DMS79 (cell line): ENCODE results near the gene OR4Q3.
"Not testable (repeated sequence)": the region's sequence is repeated elsewhere in the genome, so short reads cannot be mapped to it uniquely, and the experiment has no call there.

Experiments
- DNase-seq: peaks from one replicate; lab custom pipeline; 2025; lab: John Stamatoyannopoulos, UW

OR4Q3 gene

DNA sequence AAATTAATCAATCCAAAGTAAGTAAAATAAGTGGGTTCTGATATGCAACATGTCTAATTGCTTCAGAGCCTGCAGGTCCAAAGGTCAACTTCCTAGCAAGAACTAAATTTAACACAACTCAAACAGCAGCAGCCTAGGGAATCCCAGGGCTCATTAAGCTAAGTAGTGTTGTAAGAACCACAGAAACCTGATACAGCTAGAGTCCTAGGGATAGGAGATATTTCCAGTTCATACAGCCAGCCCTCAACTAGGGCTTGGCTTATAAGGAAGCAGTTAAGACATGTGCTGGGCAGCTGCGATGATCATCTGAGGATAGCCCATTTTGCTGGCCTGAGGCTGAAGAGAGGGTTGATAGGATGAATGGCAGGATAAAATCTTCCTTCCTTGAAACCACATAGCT is at the start of gene OR4Q3:
TSS of gene OR4Q3 (plus strand) at position 316 of the 400 bp plus-strand sequence.
- no peak for DNase-seq

DNA sequence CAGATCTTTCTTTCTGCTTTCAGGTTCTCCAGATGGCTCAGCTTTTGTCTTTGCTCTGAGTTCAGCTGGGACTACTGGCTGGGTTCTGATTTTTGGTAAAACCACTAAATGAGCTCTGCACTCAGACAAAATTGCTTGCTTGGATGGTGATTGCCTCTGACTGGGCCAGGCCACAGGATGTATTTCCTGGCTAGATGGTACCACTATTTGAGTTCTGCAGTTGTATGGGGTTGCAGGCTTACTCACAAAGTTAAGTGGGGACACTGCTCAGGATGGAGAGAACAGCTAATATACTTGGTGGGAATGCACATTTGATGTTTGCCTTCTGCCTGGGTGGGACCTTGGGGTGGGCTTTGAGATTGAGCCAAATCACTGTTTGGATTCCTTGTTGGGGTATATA is 14.0 kb upstream of the OR4Q3 start:
- DNase-seq, result no peak

DNA sequence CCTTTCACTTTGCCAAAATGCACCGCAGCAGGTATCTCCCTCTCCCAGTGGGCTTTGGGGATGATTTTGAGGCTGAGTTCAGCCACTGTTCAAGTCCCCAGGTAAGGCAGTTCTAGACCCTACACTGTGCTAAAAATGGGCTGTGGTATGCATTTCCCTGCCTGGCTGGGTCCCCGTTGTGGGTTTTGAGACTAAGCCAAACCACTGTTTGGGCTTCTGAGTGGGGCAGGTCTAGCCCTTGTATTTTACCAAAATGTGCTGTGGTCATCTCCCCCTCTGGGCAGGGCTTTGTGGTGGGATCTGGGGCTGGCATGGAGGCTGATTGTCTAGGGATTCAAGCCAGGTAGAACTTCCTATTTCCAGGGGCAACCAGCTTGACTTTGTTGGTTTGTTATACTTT is 13.6 kb upstream of the OR4Q3 start:
- no peak for DNase-seq

DNA sequence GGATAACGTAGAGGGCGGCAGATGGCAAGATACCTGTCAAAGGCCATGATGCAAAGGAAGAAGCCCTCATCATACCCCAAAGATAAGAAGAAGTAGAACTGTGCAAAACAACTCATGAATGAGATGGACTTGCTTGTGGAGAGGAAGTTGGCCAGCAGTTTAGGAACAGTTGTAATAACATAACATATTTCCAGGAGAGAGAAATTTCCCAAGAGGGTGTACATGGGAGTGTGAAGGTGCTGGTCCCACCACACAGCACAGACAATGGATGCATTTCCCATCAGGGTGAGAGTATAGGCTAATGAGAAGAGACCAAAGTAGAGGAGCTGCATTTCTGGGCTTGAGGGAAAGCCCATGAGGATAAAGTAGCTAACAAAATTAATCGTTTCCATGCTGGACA is 9.5 kb upstream of the OR4Q3 start:
- DNase-seq, result not testable (repeated sequence)

DNA sequence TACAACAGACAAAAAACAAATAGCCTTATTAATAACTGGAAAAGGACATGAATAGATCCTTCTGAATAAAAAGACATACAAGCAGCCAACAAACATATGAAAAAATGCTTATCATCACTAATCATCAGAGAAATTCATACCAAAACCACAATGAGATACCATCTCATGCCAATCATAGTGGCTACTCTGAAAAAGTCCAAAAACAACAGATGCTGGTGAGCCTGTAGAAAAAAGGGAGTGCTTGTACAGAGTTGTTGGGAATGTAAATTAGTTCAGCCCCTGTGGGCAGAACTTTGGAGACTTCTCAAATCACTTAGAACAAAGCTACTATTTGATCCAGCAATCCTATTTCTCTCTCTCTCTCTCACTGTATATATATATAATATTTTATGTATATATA is 8.9 kb downstream of the OR4Q3 start:
- DNase-seq, result not testable (repeated sequence)

DNA sequence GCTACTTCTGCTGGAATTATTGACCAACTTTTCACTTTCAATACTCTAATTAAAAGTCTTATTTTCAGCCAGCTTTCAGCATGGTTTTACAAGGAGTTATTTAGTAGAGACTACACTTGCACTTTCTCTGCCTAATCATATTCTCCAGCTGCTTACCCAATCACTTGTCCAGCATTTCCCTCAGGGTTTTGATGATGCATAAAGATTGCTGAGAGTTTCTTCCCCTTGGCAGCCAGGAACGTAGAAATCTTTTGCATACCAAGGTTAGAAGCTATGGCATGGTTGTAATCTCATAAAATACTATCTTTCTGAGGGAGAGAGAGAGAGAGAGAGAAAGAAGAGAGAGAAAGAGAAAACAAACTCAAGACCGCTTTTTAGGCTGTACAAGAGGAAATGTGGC is 10.8 kb downstream of the OR4Q3 start:
- no peak for DNase-seq

DNA sequence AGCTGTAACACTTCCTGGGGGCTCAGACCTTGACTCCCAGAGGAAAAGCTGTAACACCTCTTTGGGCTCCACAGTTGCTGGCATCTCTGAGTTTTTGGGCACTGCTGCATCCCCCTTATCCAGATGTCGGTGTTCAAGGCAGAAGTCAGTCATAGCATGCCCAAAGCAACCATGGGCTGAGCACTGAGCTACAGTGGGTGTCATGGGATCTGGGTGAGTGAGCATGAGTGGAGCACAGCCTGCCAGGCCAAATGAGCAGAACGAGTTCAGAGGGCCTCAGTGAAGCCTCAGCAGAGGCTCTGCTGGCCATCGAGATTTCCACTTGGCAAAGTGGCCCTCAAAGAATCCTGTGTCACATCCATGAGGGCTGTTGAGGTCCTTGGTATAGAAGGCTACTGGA is 28.1 kb downstream of the OR4Q3 start:
- DNase-seq, result not testable (repeated sequence)

DNA sequence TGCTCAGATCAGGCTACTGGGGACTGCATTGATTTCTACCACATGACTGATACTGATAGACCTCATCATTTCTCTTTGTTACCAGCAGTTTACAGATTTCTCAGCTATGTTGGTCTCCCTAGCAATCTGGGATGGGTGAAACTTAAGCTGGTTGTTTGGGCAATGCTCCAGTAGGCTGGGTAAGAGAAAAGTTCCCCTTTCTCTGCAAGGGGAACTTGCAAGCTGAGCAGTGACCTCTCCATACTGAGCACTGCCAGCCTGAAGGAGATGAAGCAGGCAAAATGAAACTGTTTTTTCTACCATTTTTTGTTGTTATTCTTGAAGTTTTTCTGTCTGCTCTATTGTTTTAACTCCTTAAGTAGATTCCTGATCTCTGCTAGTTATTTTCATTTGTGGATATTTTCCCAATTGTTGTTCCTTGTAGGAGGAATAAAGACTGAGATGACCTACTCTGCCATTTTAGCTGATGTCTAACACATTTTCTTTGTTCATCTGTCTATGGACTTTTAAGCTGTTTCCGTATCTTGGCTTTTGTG is 28.6 kb downstream of the OR4Q3 start:
- no peak for DNase-seq

DNA sequence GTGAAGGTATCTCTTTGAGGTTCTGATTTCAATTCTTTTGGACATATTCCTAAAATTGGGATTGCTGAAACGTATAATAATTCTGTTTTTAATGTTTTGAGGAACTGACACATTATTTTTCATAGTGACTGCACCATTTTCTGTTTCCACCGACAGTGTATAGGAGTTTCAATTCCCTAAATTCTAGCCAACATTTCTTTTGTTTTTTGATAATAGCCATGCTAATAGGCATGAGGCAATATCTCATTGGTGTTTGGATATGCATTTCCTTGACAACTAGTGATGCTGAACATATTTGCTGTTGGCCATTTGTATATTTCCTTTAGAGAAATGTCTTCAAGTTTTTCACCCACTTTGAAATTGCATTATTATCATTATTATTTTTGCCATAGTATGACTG is 29.1 kb downstream of the OR4Q3 start:
- not testable (repeated sequence) for DNase-seq

DNA sequence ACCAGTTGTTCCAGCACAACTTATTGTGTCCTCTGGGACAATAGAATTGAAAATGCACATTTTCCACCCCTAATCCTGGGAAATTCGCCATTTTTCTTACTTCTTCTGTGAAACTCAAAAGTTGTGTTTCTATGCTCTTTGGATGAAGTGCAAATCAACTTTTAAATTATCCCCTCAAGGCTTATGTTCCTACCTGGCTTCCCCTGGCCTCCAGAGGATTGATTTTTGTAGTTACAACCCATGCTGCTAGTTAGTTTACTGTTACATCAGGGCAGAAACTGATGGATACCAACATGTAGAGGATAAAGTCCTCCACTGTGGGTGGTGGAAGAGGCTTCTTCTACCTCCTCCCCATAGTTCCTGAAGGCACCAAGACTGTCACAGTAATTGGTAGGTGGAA is 29.8 kb downstream of the OR4Q3 start, which contains the start of gene OR4M1:
TSS of gene OR4M1 (plus strand) at position 301 of the 400 bp plus-strand sequence. CDS start 6,819 bp downstream, outside the sequence.
- not testable (repeated sequence) for DNase-seq

DNA sequence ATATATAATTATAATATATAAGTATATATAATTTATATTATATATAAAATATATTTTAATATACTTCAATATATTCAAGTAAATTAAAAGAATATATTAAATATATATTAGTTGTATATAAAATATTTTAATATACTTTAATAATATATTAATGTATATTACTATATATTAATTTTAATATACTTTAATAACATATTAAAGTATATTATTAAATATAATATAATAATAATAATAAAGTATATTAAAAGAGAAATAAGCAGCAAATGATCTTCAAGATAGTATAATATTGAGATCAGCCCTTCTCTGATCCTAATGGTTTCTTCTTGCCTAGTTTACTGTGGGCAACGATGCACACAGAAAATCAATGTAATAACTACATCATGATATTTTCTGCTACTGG is 32.2 kb downstream of the OR4Q3 start:
- DNase-seq, result no peak

DNA sequence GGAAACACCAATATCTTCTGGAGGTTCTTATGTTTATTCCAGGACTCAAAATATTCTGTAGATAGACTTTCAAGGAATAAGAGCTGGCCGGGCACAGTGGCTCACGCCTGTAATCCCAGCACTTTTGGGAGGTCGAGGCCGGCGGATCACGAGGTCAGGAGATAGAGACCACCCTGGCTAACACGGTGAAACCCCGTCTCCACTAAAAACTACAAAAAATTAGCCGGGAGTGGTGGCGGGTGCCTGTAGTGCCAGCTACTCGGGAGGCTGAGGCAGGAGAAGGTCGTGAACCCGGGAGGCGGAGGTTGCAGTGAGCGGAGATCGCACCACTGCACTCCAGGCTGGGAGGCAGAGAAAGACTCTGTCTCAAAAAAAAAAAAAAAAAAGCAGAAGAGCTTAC is 42.5 kb downstream of the OR4Q3 start:
- not testable (repeated sequence) for DNase-seq

DNA sequence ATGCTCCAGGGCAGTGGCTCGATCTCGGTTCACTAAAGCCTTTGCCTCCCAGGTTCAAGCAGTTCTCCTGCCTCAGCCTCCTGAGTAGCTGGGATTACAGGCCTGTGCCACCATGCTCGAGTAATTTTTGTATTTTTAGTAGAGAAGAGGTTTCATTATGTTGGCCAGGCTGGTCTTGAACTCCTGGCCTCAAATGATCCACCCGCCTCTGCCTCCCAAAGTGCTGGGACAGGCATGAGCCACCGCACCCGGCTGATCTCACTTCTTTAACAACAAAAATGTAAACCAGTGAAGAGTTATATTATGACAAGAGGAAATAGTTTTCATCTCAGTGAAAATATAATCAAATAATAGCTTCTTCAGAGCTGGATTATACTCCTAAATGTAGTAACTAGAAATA is 43.9 kb downstream of the OR4Q3 start:
- DNase-seq, result not testable (repeated sequence)

DNA sequence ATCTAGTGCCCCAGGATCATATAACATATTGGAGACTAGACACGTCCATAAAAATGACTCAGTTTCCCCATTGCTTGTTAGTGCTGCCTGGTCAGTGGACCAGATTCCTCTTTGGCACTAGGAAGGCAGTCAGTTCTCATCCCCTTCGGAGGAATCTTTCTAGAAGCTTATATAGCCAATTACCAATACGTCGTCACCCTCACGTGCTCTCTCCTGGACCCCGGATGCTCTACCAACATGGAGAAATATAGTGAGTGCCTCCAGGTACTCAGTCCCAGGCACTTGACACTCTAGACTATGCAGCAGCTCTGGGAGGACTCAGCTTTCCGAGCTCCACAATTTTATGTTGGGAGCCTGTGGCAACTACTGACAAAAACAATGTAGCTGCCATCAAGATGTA is 44.8 kb downstream of the OR4Q3 start:
- DNase-seq, result not testable (repeated sequence)

DNA sequence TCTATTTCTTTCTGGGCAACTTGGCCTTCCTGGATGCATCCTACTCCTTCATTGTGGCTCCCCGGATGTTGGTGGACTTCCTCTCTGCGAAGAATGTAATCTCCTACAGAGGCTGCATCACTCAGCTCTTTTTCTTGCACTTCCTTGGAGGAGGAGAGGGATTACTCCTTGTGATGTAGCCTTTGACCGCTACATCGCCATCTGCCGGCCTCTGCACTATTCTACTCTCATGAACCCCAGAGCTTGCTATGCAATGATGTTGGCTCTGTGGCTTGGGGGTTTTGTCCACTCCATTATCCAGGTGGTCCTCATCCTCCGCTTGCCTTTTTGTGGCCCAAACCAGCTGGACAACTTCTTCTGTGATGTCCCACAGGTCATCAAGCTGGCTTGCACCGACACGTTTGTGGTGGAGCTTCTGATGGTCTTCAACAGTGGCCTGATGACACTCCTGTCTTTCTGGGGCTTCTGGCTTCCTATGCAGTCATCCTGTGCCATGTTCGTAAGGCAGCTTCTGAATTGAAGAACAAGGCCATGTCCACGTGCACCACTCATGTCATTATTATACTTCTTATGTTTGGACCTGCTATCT is 53.2 kb downstream of the OR4Q3 start:
- DNase-seq, result not testable (repeated sequence)
